SK-N-MC (cell line): Measurements from ENCODE around the gene BMP6.

ENCODE experiments used
- DNase-seq: peaks from one replicate; pipeline ENCODE4 v3.0.0-alpha.2; 2011; ENCODE audit warnings: low read depth, low spot score
- H3K27ac ChIP-seq: fragments of 200-600 bp; sonication (generic); 2 replicates; pipeline ENCODE4 v1.5.1; 2016; ENCODE audit warnings: mixed run types
- H3K36me3 ChIP-seq: fragments of 200-600 bp; sonication (generic); 2 replicates; pipeline ENCODE4 v1.6.1; 2017; ENCODE audit warnings: antibody characterized with exemption, low read length, mixed read lengths; ENCODE audit not compliant: insufficient read depth
- H3K4me3 ChIP-seq: fragments of 200-600 bp; sonication (generic); 2 replicates; pipeline ENCODE4 v1.5.1; 2016
- H3K9ac ChIP-seq: fragments of 200-600 bp; sonication (generic); 2 replicates; pipeline ENCODE4 v1.8.0; 2017; ENCODE audit warnings: mixed run types, mixed read lengths; ENCODE audit not compliant: insufficient read length
- H3K9me3 ChIP-seq: fragments of 200-600 bp; sonication (generic); 2 replicates; pipeline ENCODE4 v1.6.1; 2017; ENCODE audit warnings: low read depth, mild to moderate bottlenecking, antibody characterized with exemption, low read length, moderate library complexity, mixed read lengths
- EZH2 ChIP-seq: fragments of 200-600 bp; sonication (generic); IDR thresholded peaks from one replicate; pipeline ENCODE4 v1.6.1; 2017; ENCODE audit warnings: antibody characterized with exemption
- FOXP2 ChIP-seq: optimal IDR thresholded peaks from 2 replicates; pipeline ENCODE3; 2011; ENCODE audit warnings: mild to moderate bottlenecking, moderate library complexity; ENCODE audit not compliant: insufficient read depth; ENCODE audit errors: extremely low read length, control extremely low read depth
- POLR2AphosphoS5 ChIP-seq: IDR thresholded peaks from 2 replicates; pipeline ENCODE4 v1.6.1; 2012; ENCODE audit warnings: mild to moderate bottlenecking, low read depth, low read length, borderline replicate concordance

Gene BMP6

GRCh38 chr6:7691675-7692452 is 34.0 kb upstream of the BMP6 start:
- DNase-seq: no peak
- TF ChIP-seq FOXP2 (no peak), POLR2AphosphoS5 (no peak), EZH2 (no peak)
- Histone ChIP-seq H3K9me3 (no peaks in the 10 kb centered on the region), H3K9ac (no peak overlapping the region), H3K27ac (no peak overlapping the region), H3K36me3 (no peaks in the 10 kb centered on the region), H3K4me3 (no peak overlapping the region)

- Histone ChIP-seq H3K4me3 (no peak overlapping the region), H3K9ac (no peak overlapping the region)
These were observed 33.5 kb upstream of the BMP6 start for GRCh38 chr6:7692453-7692784.

GRCh38 chr6:7693827-7694226 is 32.1 kb upstream of the BMP6 start:
- Histone ChIP-seq H3K36me3 (no peaks in the 10 kb centered on the region), H3K4me3 (no peak overlapping the region), H3K9ac (no peak overlapping the region), H3K27ac (no peak overlapping the region), H3K9me3 (no peaks in the 10 kb centered on the region)
- no peak for TF ChIP-seq EZH2
- TF ChIP-seq POLR2AphosphoS5: no peak
- TF ChIP-seq FOXP2: no peak
- no peak for DNase-seq

More at GRCh38 chr6:7692453-7692784, 33.5 kb upstream of the BMP6 start:
- Histone ChIP-seq H3K36me3 (no peaks in the 10 kb centered on the region), H3K27ac (no peak overlapping the region), H3K9me3 (no peaks in the 10 kb centered on the region)
- TF ChIP-seq FOXP2: no peak
- no peak for TF ChIP-seq POLR2AphosphoS5
- no peak for TF ChIP-seq EZH2
- no peak for DNase-seq

- H3K36me3 ChIP-seq: no peaks in the 10 kb centered on the region
- H3K9ac ChIP-seq: no peak overlapping the region
- DNase-seq: no peak
- no peak overlapping the region for H3K4me3 ChIP-seq
- H3K9me3 ChIP-seq: no peaks in the 10 kb centered on the region
- no peak for TF ChIP-seq FOXP2
- TF ChIP-seq EZH2: no peak
- TF ChIP-seq POLR2AphosphoS5: no peak
- no peak overlapping the region for H3K27ac ChIP-seq
These were observed 29.8 kb upstream of the BMP6 start for GRCh38 chr6:7696061-7696460.

- no peak for DNase-seq
- peak overlapping the region; percentile 98 for H3K27ac ChIP-seq
These were observed 28.5 kb upstream of the BMP6 start for GRCh38 chr6:7697432-7697819.

GRCh38 chr6:7697820-7698623 is 27.9 kb upstream of the BMP6 start:
- peak; percentile 73 for DNase-seq
- H3K4me3 ChIP-seq: peak overlapping the region; percentile 66
- peak overlapping the region; percentile 98 for H3K27ac ChIP-seq
- no peaks in the 10 kb centered on the region for H3K36me3 ChIP-seq
- H3K9ac ChIP-seq: peak overlapping the region; percentile 56
- no peaks in the 10 kb centered on the region for H3K9me3 ChIP-seq
- TF ChIP-seq FOXP2 (peak; percentile 85), POLR2AphosphoS5 (peak; percentile 13; the same call in 1 of the 2 replicates), EZH2 (no peak)

More at GRCh38 chr6:7697432-7697819, 28.5 kb upstream of the BMP6 start:
- no peak overlapping the region for H3K9ac ChIP-seq
- H3K36me3 ChIP-seq: no peaks in the 10 kb centered on the region
- peak overlapping the region; percentile 66 for H3K4me3 ChIP-seq
- TF ChIP-seq FOXP2 (no peak), EZH2 (no peak), POLR2AphosphoS5 (no peak)
- no peaks in the 10 kb centered on the region for H3K9me3 ChIP-seq

GRCh38 chr6:7701212-7701834 is 24.6 kb upstream of the BMP6 start:
- TF ChIP-seq FOXP2 (no peak), EZH2 (no peak), POLR2AphosphoS5 (no peak)
- Histone ChIP-seq H3K27ac (no peak overlapping the region), H3K4me3 (no peak overlapping the region), H3K9me3 (no peaks in the 10 kb centered on the region), H3K36me3 (no peaks in the 10 kb centered on the region), H3K9ac (no peak overlapping the region)
- DNase-seq: no peak

GRCh38 chr6:7703148-7703680 is 22.7 kb upstream of the BMP6 start:
- TF ChIP-seq POLR2AphosphoS5 (no peak), FOXP2 (no peak), EZH2 (no peak)
- Histone ChIP-seq H3K9me3 (no peaks in the 10 kb centered on the region), H3K36me3 (no peaks in the 10 kb centered on the region), H3K4me3 (no peak overlapping the region), H3K27ac (no peak overlapping the region), H3K9ac (no peak overlapping the region)
- no peak for DNase-seq
